Heart left ventricle (tissue), 13 donors: ENCODE results near the gene CHMP4B.

Experiments
- CTCF ChIP-seq, 12 donors: fragments of 200-600 bp; sonication (generic) in 4 of 12; IDR thresholded peaks; one replicate each; pipeline versions ENCODE4 v1.5.0 to v1.8.0; 2018 to 2022; ENCODE audit warnings: antibody characterized with exemption in 12 of 12, mild to moderate bottlenecking in 5 of 12
- POLR2A ChIP-seq, 2 donors: fragments of 450-650 bp; IDR thresholded peaks; one replicate each; pipeline ENCODE4 v1.6.1; 2017; ENCODE audit warnings: antibody characterized with exemption in 2 of 2, mild to moderate bottlenecking in 2 of 2, moderate library complexity in 2 of 2
- donor health status: ischemic (EF 13 %, LVEDD 7.1; RV severe dilation, severe dysfunction).
- donor health status: DM: no; HTN: yes; CAD: no.
- donor health status: DM: no; HTN: no; CAD: no.
- donor health status: ischemic (EF 25% LVEDD 6.9; RV normal size, moderate dysfunction).
- donor health status: ischemic (EF 25% LVEDD 5.7; RV mildly dilated, moderate dysfunction).
- donor health status: ischemic (EF 35%, LVEDD 5.7; RV mildly dilated, moderate dysfunction).
- donor health status: nonischemic (EF 11% LVEDD 7.7; RV severe dilation, severe dysfunction).
- donor health status: DM: yes; HTN: yes; CAD: no.
- donor health status: PGD.
- donor health status: ischemic (EF 29% LVEDD 5.4; RV normal size, mild dysfunction).
- donor health status: nonischemic (EF 23%, LVEDD 6.1; RV moderate dilation, normal function).

GRCh38 chr20:33882481-33882880 lies 71.3 kb downstream of the CHMP4B start:
- TF ChIP-seq CTCF (IDR thresholded peaks at IDR 0.05) (no peak), POLR2A (IDR thresholded peaks at IDR 0.05) (no peak)
